Liver (tissue), 9 donors: ENCODE measurements around the gene FUOM. TPM values are rescaled to one million over a fixed set of nuclear protein-coding genes. Genes with fewer than 3 reads are reported as not detected.

ENCODE experiments used
- DNase-seq: peaks from one replicate; pipeline ENCODE4 v3.0.0-alpha.2; 2017; ENCODE audit warnings: low spot score
- H3K27ac ChIP-seq, 2 donors: one replicate each; pipeline ENCODE4 v1.7.0; 2013; ENCODE audit warnings: inconsistent platforms in 2 of 2, low read length in 2 of 2, control low read depth in 1 of 2, low read depth in 1 of 2, mild to moderate bottlenecking in 1 of 2
- H3K27me3 ChIP-seq, 4 donors: one replicate each; pipeline versions ENCODE4 v1.6.1 to v1.7.0; 2013; ENCODE audit warnings: low read length in 3 of 4, inconsistent platforms in 1 of 4, mild to moderate bottlenecking in 1 of 4, moderate library complexity in 1 of 4; ENCODE audit not compliant: control insufficient read depth in 4 of 4, insufficient read depth in 4 of 4
- H3K36me3 ChIP-seq, 4 donors: one replicate each; pipeline versions ENCODE4 v1.6.1 to v1.7.0; 2013; ENCODE audit warnings: low read length in 3 of 4, mild to moderate bottlenecking in 3 of 4, low read depth in 1 of 4, moderate library complexity in 1 of 4; ENCODE audit not compliant: control insufficient read depth in 4 of 4, insufficient read depth in 3 of 4
- H3K4me1 ChIP-seq, 4 donors: one replicate each; pipeline versions ENCODE4 v1.6.1 to v1.7.0; 2013; ENCODE audit warnings: low read length in 3 of 4, mild to moderate bottlenecking in 3 of 4, moderate library complexity in 1 of 4; ENCODE audit not compliant: control insufficient read depth in 4 of 4, insufficient read depth in 4 of 4
- H3K4me3 ChIP-seq, 3 donors: one replicate each; pipeline versions ENCODE4 v1.6.1 to v1.7.0; 2013; ENCODE audit warnings: low read length in 3 of 3, control low read depth in 1 of 3, low read depth in 1 of 3, mild to moderate bottlenecking in 1 of 3
- H3K9ac ChIP-seq, 2 donors: one replicate each; pipeline ENCODE4 v1.7.0; 2013; ENCODE audit warnings: low read length in 2 of 2, mild to moderate bottlenecking in 2 of 2, moderate library complexity in 2 of 2, control low read depth in 1 of 2, low read depth in 1 of 2
- H3K9me3 ChIP-seq, 4 donors: one replicate each; pipeline versions ENCODE4 v1.6.1 to v1.7.0; 2013; ENCODE audit warnings: low read length in 3 of 4; ENCODE audit not compliant: control insufficient read depth in 4 of 4
- EGR1 ChIP-seq, 2 donors: IDR thresholded peaks; 2 replicates each; pipeline ENCODE4 v1.6.1; 2016 to 2018; ENCODE audit warnings: antibody characterized with exemption in 2 of 2, low read depth in 2 of 2
- FOXA1 ChIP-seq: IDR thresholded peaks from 2 replicates; pipeline ENCODE4 v1.6.1; 2016; ENCODE audit warnings: antibody characterized with exemption
- FOXA2 ChIP-seq: IDR thresholded peaks from 2 replicates; pipeline ENCODE4 v1.6.1; 2016; ENCODE audit warnings: antibody characterized with exemption
- GABPA ChIP-seq, 2 donors: IDR thresholded peaks in 1 of 2; conservative IDR thresholded peaks in 1 of 2; 2 replicates each; pipeline ENCODE4 v1.6.1; 2016; ENCODE audit warnings: antibody characterized with exemption in 2 of 2, mild to moderate bottlenecking in 1 of 2, moderate library complexity in 1 of 2
- HNF4A ChIP-seq, 2 donors: conservative IDR thresholded peaks; 2 replicates each; pipeline ENCODE4 v1.6.1; 2016; ENCODE audit warnings: antibody characterized with exemption in 2 of 2, mild to moderate bottlenecking in 2 of 2
- HNF4G ChIP-seq: IDR thresholded peaks from 2 replicates; pipeline ENCODE4 v1.6.1; 2016; ENCODE audit warnings: antibody characterized with exemption
- JUND ChIP-seq, 2 donors: IDR thresholded peaks; 2 replicates each; pipeline ENCODE4 v1.6.1; 2016; ENCODE audit warnings: antibody characterized with exemption in 2 of 2
- MAX ChIP-seq: IDR thresholded peaks from 2 replicates; pipeline ENCODE4 v1.6.1; 2016; ENCODE audit warnings: antibody characterized with exemption
- NR2F2 ChIP-seq: IDR thresholded peaks from 2 replicates; pipeline ENCODE4 v1.6.1; 2016; ENCODE audit warnings: antibody characterized with exemption
- RAD21 ChIP-seq, 2 donors: IDR thresholded peaks; 2 replicates each; pipeline ENCODE4 v1.6.1; 2016; ENCODE audit warnings: antibody characterized with exemption in 2 of 2, mild to moderate bottlenecking in 2 of 2
- RXRA ChIP-seq, 2 donors: IDR thresholded peaks; 2 replicates each; pipeline ENCODE4 v1.6.1; 2017 to 2018; ENCODE audit warnings: antibody characterized with exemption in 2 of 2, mild to moderate bottlenecking in 1 of 2
- SP1 ChIP-seq: IDR thresholded peaks from 2 replicates; pipeline ENCODE4 v1.6.1; 2018; ENCODE audit warnings: antibody characterized with exemption, mild to moderate bottlenecking
- WGBS: extraction: QIAGEN DNeasy Blood & Tissue Kit; methylation state at CpG from one replicate; pipeline ENCODE4 v1.1.7; 2013; 5-methylcytosine and 5-hydroxymethylcytosine counted together
- polyA plus RNA-seq, 2 donors: library from polyadenylated mRNA; stranded (reverse) in 1 of 2; unstranded in 1 of 2; fragments of 200-250 nt in 1 of 2; fragments of >200 nt in 1 of 2; fragmentation: Nextera tagmentation in 1 of 2; extraction: Ambion mirVana in 1 of 2; gene quantifications; one replicate each; pipeline versions ENCODE4 v1.2.1 to v1.2.3, GENCODE V29; 2013 to 2015
- total RNA-seq, 2 donors: library from RNA; depleted of rRNA; stranded (reverse); fragments of >200 nt; gene quantifications; one replicate each; pipeline ENCODE4 v1.2.3, GENCODE V29; 2014
- TF ChIP-seq, protein P1 (sequence below): fragments of 150-350 bp; IDR thresholded peaks from 2 replicates; pipeline ENCODE4 v1.5.1; 2017; ENCODE audit warnings: improper control_type of control experiment, low read depth, low read length; ENCODE audit not compliant: missing input control
- TF ChIP-seq, protein P2 (sequence below): IDR thresholded peaks from 2 replicates; pipeline ENCODE4 v1.6.1; 2016; ENCODE audit warnings: antibody characterized with exemption
- TF ChIP-seq, protein P3 (sequence below): IDR thresholded peaks from 2 replicates; pipeline ENCODE4 v1.6.1; 2016; ENCODE audit warnings: antibody characterized with exemption, mild to moderate bottlenecking
- donor health status: healthy.
- donor health status: healthy.
- donor health status: healthy.
- donor health status: healthy.
- donor health status: healthy.

Gene FUOM
- total and polyA plus RNA-seq, 4 donors = 24.3 to 194 (median 96.0) TPM

DNA sequence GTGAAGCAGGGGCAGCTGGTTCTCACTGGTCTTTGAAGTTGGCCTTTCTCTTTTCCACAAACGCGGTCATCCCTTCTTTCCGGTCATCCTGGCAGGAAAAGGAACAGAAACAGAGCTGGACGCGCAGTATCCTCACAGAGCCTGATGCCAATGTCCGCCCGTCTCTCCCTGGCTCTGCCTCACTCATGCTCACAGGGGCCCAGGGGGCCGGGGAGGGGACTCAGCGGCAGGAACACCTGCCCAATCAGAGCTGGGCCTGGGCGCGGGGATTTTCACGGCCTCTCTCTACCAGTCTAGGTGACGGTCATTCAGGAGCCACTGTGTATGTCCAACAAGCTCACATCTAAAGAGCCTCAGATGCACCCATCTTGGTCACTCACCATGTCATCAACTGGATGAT lies 5.0 kb upstream of the FUOM start:
- Histone ChIP-seq H3K27ac (no peak overlapping the region), H3K9ac (no peak overlapping the region), H3K4me3 (no peak overlapping the region), H3K4me1 (peaks cover 10 to 36% (median 22%) of the 10 kb centered on the region in 4 donors), H3K27me3 (no peaks in the 10 kb centered on the region), H3K9me3 (no peaks in the 10 kb centered on the region), H3K36me3 (peaks cover 21 to 53% (median 39%) of the 10 kb centered on the region in 4 donors)
- TF ChIP-seq RAD21 (IDR thresholded peaks at IDR 0.05) (no peak), GABPA (IDR thresholded peaks at IDR 0.05 in 1 of 2, conservative IDR thresholded peaks at IDR 0.05 in 1 of 2) (no peak), RXRA (IDR thresholded peaks at IDR 0.05) (no peak), MAX (no peak), HNF4G (no peak), FOXA1 (no peak), FOXA2 (no peak)
- TF ChIP-seq, protein P1, sequence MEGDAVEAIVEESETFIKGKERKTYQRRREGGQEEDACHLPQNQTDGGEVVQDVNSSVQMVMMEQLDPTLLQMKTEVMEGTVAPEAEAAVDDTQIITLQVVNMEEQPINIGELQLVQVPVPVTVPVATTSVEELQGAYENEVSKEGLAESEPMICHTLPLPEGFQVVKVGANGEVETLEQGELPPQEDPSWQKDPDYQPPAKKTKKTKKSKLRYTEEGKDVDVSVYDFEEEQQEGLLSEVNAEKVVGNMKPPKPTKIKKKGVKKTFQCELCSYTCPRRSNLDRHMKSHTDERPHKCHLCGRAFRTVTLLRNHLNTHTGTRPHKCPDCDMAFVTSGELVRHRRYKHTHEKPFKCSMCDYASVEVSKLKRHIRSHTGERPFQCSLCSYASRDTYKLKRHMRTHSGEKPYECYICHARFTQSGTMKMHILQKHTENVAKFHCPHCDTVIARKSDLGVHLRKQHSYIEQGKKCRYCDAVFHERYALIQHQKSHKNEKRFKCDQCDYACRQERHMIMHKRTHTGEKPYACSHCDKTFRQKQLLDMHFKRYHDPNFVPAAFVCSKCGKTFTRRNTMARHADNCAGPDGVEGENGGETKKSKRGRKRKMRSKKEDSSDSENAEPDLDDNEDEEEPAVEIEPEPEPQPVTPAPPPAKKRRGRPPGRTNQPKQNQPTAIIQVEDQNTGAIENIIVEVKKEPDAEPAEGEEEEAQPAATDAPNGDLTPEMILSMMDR = no peak
- no peak for DNase-seq
- WGBS = 94% methylated on average over 13 of the region's 13 CpGs

GRCh38 chr10:133361773-133362441 lies 4.1 kb upstream of the FUOM start:
- Histone ChIP-seq H3K27ac (peak overlapping the region in 1 of 2 donors; percentile 93), H3K9ac (no peak overlapping the region), H3K27me3 (no peaks in the 10 kb centered on the region), H3K4me3 (no peak overlapping the region), H3K4me1 (peaks cover 10 to 39% (median 23%) of the 10 kb centered on the region in 4 donors), H3K9me3 (no peaks in the 10 kb centered on the region), H3K36me3 (peaks cover 21 to 51% (median 38%) of the 10 kb centered on the region in 4 donors)
- no peak for DNase-seq
- TF ChIP-seq MAX = no peak
- no peak for TF ChIP-seq NR2F2
- no peak for TF ChIP-seq RAD21 (IDR thresholded peaks at IDR 0.05)
- TF ChIP-seq, protein P2, sequence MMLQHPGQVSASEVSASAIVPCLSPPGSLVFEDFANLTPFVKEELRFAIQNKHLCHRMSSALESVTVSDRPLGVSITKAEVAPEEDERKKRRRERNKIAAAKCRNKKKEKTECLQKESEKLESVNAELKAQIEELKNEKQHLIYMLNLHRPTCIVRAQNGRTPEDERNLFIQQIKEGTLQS = no peak
- TF ChIP-seq SP1 = no peak
- no peak for TF ChIP-seq FOXA1
- TF ChIP-seq, protein P1 = no peak
- TF ChIP-seq HNF4A (conservative IDR thresholded peaks at IDR 0.05) = no peak
- TF ChIP-seq RXRA (IDR thresholded peaks at IDR 0.05) = no peak
- no peak for TF ChIP-seq HNF4G
- no peak for TF ChIP-seq FOXA2
- TF ChIP-seq GABPA (IDR thresholded peaks at IDR 0.05 in 1 of 2, conservative IDR thresholded peaks at IDR 0.05 in 1 of 2) = no peak
- TF ChIP-seq JUND (IDR thresholded peaks at IDR 0.05) = no peak
- TF ChIP-seq, protein P3, sequence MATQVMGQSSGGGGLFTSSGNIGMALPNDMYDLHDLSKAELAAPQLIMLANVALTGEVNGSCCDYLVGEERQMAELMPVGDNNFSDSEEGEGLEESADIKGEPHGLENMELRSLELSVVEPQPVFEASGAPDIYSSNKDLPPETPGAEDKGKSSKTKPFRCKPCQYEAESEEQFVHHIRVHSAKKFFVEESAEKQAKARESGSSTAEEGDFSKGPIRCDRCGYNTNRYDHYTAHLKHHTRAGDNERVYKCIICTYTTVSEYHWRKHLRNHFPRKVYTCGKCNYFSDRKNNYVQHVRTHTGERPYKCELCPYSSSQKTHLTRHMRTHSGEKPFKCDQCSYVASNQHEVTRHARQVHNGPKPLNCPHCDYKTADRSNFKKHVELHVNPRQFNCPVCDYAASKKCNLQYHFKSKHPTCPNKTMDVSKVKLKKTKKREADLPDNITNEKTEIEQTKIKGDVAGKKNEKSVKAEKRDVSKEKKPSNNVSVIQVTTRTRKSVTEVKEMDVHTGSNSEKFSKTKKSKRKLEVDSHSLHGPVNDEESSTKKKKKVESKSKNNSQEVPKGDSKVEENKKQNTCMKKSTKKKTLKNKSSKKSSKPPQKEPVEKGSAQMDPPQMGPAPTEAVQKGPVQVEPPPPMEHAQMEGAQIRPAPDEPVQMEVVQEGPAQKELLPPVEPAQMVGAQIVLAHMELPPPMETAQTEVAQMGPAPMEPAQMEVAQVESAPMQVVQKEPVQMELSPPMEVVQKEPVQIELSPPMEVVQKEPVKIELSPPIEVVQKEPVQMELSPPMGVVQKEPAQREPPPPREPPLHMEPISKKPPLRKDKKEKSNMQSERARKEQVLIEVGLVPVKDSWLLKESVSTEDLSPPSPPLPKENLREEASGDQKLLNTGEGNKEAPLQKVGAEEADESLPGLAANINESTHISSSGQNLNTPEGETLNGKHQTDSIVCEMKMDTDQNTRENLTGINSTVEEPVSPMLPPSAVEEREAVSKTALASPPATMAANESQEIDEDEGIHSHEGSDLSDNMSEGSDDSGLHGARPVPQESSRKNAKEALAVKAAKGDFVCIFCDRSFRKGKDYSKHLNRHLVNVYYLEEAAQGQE = no peak
- no peak for TF ChIP-seq EGR1 (IDR thresholded peaks at IDR 0.05; ENCODE audit: low read depth in 2 of 2)
- WGBS = 88% methylated on average over 18 of the region's 18 CpGs
